Natural killer cell (primary cell): ENCODE measurements around the gene ZFAND2A. TPM values are rescaled to one million over a fixed set of nuclear protein-coding genes. Genes with fewer than 3 reads are reported as not detected.
"Not testable (repeated sequence)": the region's sequence is repeated elsewhere in the genome, so short reads cannot be mapped to it uniquely, and the experiment has no call there.

Experiments used
- ATAC-seq, 3 donors: fragments of 150-1000 bp in 2 of 3; fragments of 200-7000 bp in 1 of 3; cut with Tn5 transposase; 1 replicate in 1 of 3; 2 replicates in 2 of 3; pipeline ENCODE4 v1.10.0; 2021; ENCODE audit warnings: mild to moderate bottlenecking in 2 of 3, moderate library complexity in 2 of 3
- DNase-seq, 2 donors: peaks; one replicate each; pipeline versions ENCODE4 v3.0.0 to v3.0.0-alpha.2; 2013 to 2021; ENCODE audit warnings: mixed read lengths in 1 of 2
- H3K27ac ChIP-seq: one replicate; pipeline ENCODE4 v1.5.1; 2013; ENCODE audit warnings: mild to moderate bottlenecking, low read length
- H3K27me3 ChIP-seq: one replicate; pipeline ENCODE4 v1.6.1; 2013; ENCODE audit warnings: low read length; ENCODE audit not compliant: control insufficient read depth, insufficient read depth
- H3K36me3 ChIP-seq: one replicate; pipeline ENCODE4 v1.6.1; 2013; ENCODE audit warnings: low read length; ENCODE audit not compliant: control insufficient read depth, insufficient read depth
- H3K4me1 ChIP-seq: one replicate; pipeline ENCODE4 v1.6.1; 2013; ENCODE audit warnings: low read length; ENCODE audit not compliant: control insufficient read depth, insufficient read depth
- H3K4me3 ChIP-seq: one replicate; pipeline ENCODE4 v1.5.1; 2013; ENCODE audit warnings: low read length
- H3K9me3 ChIP-seq: one replicate; pipeline ENCODE4 v1.6.1; 2013; ENCODE audit warnings: low read length; ENCODE audit not compliant: control insufficient read depth, insufficient read depth
- H3K27ac Mint-ChIP-seq, 2 donors: one replicate each; pipeline ENCODE4 v1.8.0; 2022; ENCODE audit warnings: mild to moderate bottlenecking in 2 of 2, mixed read lengths in 2 of 2, moderate library complexity in 1 of 2
- H3K27me3 Mint-ChIP-seq, 2 donors: one replicate each; pipeline ENCODE4 v1.8.0; 2022; ENCODE audit warnings: low read depth in 2 of 2, mixed read lengths in 2 of 2
- H3K36me3 Mint-ChIP-seq: one replicate; pipeline ENCODE4 v1.8.0; 2022; ENCODE audit warnings: mixed read lengths
- H3K4me1 Mint-ChIP-seq, 2 donors: one replicate each; pipeline ENCODE4 v1.8.0; 2022; ENCODE audit warnings: mixed read lengths in 2 of 2
- H3K4me3 Mint-ChIP-seq: one replicate; pipeline ENCODE4 v1.8.0; 2022; ENCODE audit warnings: mild to moderate bottlenecking, moderate library complexity, mixed read lengths
- H3K9me3 Mint-ChIP-seq, 2 donors: one replicate each; pipeline ENCODE4 v1.8.0; 2022; ENCODE audit warnings: mixed read lengths in 2 of 2
- CTCF ChIP-seq: fragments of 200-600 bp; IDR thresholded peaks from one replicate; pipeline ENCODE4 v1.8.0; 2022; ENCODE audit warnings: antibody characterized with exemption
- WGBS: methylation state at CpG from one replicate; pipeline ENCODE4 v1.1.7; 2013; ENCODE audit warnings: missing lambda C conversion rate; ENCODE audit not compliant: insufficient coverage; 5-methylcytosine and 5-hydroxymethylcytosine counted together
- intact Hi-C: fragments of 100-400 bp; cut with micrococcal nuclease; formaldehyde crosslinking; loops from one replicate; pipeline ENCODE4 v1.14.2; 2022
- total RNA-seq, 4 donors: library from RNA; stranded (reverse); fragments of 120-200 nt in 1 of 4; gene quantifications; one replicate each; pipeline versions ENCODE4 v1.2.3 to v1.2.4, GENCODE V29; 2013 to 2022

The ZFAND2A gene
- total RNA-seq, 3 donors from 2014 or later (not counting 1 experiment from before 2014, with no cell fraction given): 99.1 to 122 (median 106) TPM

DNA sequence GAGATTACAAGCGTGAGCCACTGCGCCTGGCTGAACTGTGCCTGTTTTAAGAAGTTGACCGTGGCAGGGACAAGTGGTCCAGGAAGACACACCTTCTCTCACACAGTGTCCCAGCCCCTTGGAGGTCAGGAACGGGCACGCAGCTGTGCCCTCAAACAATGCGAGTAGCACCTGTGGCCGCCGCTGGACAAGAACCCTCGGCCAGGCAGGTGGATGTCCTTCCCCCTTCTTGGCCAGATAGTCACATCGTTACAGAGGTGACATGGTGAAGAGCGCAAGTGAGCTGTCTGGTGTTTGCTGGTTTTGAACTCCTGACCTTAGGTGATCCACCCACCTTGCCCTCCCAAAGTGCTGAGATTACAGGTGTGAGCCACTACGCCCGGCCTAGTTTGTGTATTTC lies 8.8 kb downstream of the ZFAND2A start:
- H3K27ac Mint-ChIP-seq: no peak overlapping the region
- H3K4me1 Mint-ChIP-seq: peaks cover 0 to 5% of the 10 kb centered on the region in 2 donors
- TF ChIP-seq CTCF: no peak
- H3K27me3 ChIP-seq: no peaks in the 10 kb centered on the region
- no peaks in the 10 kb centered on the region for H3K9me3 ChIP-seq
- no peak for DNase-seq
- intact Hi-C loops: no loop called here
- no peak overlapping the region for H3K27ac ChIP-seq
- peaks cover 53% of the 10 kb centered on the region for H3K36me3 ChIP-seq
- H3K4me3 Mint-ChIP-seq: no peak overlapping the region
- H3K4me1 ChIP-seq: peaks cover 13% of the 10 kb centered on the region
- H3K4me3 ChIP-seq: no peak overlapping the region
- no peak for ATAC-seq
- H3K27me3 Mint-ChIP-seq: no peaks in the 10 kb centered on the region
- H3K9me3 Mint-ChIP-seq: no peaks in the 10 kb centered on the region
- H3K36me3 Mint-ChIP-seq: peaks cover 11% of the 10 kb centered on the region
- WGBS: 97% methylated on average over 11 of the region's 13 CpGs

GRCh38 chr7:1150400-1151002 lies 9.5 kb downstream of the ZFAND2A start:
- H3K9me3 ChIP-seq: no peaks in the 10 kb centered on the region
- intact Hi-C loops: no loop called here
- 42% methylated on average over 9 of the region's 9 CpGs for WGBS
- no peaks in the 10 kb centered on the region for H3K27me3 ChIP-seq
- no peak overlapping the region for H3K27ac Mint-ChIP-seq
- no peaks in the 10 kb centered on the region for H3K27me3 Mint-ChIP-seq
- H3K36me3 ChIP-seq: peaks cover 49% of the 10 kb centered on the region
- no peak overlapping the region for H3K27ac ChIP-seq
- no peak for TF ChIP-seq CTCF
- ATAC-seq (peak; percentile 30 to 73 (median 59)), DNase-seq (no peak)
- no peak overlapping the region for H3K4me3 Mint-ChIP-seq
- H3K36me3 Mint-ChIP-seq: peaks cover 11% of the 10 kb centered on the region
- H3K4me1 Mint-ChIP-seq: peaks cover 0 to 5% of the 10 kb centered on the region in 2 donors
- H3K4me1 ChIP-seq: peaks cover 13% of the 10 kb centered on the region
- no peaks in the 10 kb centered on the region for H3K9me3 Mint-ChIP-seq
- no peak overlapping the region for H3K4me3 ChIP-seq

DNA sequence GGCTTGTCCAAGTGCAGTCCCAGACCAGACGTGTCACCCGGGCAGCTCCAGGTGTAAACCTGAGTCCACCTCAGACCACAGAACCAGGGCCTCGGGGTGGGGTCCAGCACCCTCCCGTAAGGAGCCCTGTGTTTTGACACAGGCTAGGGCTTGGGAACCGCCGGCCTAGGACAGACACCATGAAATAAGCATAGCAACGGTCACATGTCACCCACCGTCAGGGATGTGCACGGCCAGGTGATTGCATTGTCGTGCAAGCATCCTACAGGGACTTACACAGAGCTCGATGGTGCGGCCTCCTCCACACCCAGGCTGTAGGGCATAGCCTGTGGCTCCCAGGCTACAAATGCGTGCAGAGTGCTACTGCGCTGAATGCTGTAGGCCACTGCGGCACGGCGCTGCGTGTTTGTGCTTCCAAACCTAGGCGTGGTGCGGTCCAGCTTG lies 10.6 kb downstream of the ZFAND2A start:
- Mint-ChIP-seq H3K27me3 (no peaks in the 10 kb centered on the region), H3K36me3 (peaks cover 11% of the 10 kb centered on the region), H3K9me3 (no peaks in the 10 kb centered on the region), H3K4me1 (peaks cover 0 to 5% of the 10 kb centered on the region in 2 donors), H3K27ac (no peak overlapping the region), H3K4me3 (no peak overlapping the region)
- no peak for TF ChIP-seq CTCF
- 96% methylated on average over 20 of the region's 20 CpGs for WGBS
- intact Hi-C loops: no loop called here
- Histone ChIP-seq H3K4me1 (peaks cover 15% of the 10 kb centered on the region), H3K36me3 (peaks cover 39% of the 10 kb centered on the region), H3K27ac (no peak overlapping the region), H3K4me3 (no peak overlapping the region), H3K9me3 (no peaks in the 10 kb centered on the region), H3K27me3 (no peaks in the 10 kb centered on the region)
- ATAC-seq (no peak), DNase-seq (no peak)

DNA sequence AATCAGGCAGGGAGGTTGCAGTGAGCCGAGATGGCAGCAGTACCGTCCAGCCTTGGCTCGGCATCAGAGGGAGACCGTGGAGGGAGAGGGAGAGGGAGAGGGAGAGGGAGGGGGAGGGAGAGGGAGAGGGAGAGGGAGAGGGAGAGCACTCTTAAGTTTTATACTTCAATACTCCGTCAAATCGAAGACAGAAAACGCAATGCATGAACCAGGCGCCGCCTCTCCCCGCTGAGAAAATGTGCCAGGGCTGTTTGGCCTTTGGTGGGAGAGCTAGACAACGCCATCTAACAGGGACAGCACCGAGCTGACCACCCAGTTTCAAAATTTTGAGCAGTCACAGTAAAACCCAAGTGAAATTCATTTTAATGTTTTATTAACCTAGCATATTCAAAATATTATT lies 12.1 kb downstream of the ZFAND2A start:
- H3K4me1 ChIP-seq: peaks cover 18% of the 10 kb centered on the region
- H3K4me3 Mint-ChIP-seq, H3K27ac Mint-ChIP-seq, DNase-seq, H3K27ac ChIP-seq, intact Hi-C loops, H3K4me1 Mint-ChIP-seq, H3K9me3 Mint-ChIP-seq, H3K27me3 Mint-ChIP-seq, ATAC-seq, H3K9me3 ChIP-seq, H3K27me3 ChIP-seq, H3K4me3 ChIP-seq: not testable (repeated sequence)
- H3K36me3 ChIP-seq: peaks cover 24% of the 10 kb centered on the region
- peaks cover 11% of the 10 kb centered on the region for H3K36me3 Mint-ChIP-seq
- 94% methylated on average over 8 of the region's 12 CpGs for WGBS
